ENCODE results near the gene PDE5A. TPM values are rescaled to one million over a fixed set of nuclear protein-coding genes. Genes with fewer than 3 reads are reported as not detected.

PDE5A gene
- total RNA-seq, 3 donors from 2014 or later, result 35.4 to 131 (median 58.4) TPM

- Histone ChIP-seq H3K4me1 (ENCODE audit: low read depth) (no peaks in the 10 kb centered on the region), H3K4me3 (no peak overlapping the region), H3K9me3 (no peaks in the 10 kb centered on the region), H3K36me3 (ENCODE audit: low read depth) (no peaks in the 10 kb centered on the region)
- intact Hi-C loops (cut with DNase I, micrococcal nuclease), result no loop called here
- TF ChIP-seq, protein P1, sequence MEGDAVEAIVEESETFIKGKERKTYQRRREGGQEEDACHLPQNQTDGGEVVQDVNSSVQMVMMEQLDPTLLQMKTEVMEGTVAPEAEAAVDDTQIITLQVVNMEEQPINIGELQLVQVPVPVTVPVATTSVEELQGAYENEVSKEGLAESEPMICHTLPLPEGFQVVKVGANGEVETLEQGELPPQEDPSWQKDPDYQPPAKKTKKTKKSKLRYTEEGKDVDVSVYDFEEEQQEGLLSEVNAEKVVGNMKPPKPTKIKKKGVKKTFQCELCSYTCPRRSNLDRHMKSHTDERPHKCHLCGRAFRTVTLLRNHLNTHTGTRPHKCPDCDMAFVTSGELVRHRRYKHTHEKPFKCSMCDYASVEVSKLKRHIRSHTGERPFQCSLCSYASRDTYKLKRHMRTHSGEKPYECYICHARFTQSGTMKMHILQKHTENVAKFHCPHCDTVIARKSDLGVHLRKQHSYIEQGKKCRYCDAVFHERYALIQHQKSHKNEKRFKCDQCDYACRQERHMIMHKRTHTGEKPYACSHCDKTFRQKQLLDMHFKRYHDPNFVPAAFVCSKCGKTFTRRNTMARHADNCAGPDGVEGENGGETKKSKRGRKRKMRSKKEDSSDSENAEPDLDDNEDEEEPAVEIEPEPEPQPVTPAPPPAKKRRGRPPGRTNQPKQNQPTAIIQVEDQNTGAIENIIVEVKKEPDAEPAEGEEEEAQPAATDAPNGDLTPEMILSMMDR (IDR thresholded peaks at IDR 0.05), result no peak
- ATAC-seq, result no peak
- DNase-seq, result no peak
These were observed 98.8 kb downstream of the PDE5A start for GRCh38 chr4:119529788-119530187.

DNA sequence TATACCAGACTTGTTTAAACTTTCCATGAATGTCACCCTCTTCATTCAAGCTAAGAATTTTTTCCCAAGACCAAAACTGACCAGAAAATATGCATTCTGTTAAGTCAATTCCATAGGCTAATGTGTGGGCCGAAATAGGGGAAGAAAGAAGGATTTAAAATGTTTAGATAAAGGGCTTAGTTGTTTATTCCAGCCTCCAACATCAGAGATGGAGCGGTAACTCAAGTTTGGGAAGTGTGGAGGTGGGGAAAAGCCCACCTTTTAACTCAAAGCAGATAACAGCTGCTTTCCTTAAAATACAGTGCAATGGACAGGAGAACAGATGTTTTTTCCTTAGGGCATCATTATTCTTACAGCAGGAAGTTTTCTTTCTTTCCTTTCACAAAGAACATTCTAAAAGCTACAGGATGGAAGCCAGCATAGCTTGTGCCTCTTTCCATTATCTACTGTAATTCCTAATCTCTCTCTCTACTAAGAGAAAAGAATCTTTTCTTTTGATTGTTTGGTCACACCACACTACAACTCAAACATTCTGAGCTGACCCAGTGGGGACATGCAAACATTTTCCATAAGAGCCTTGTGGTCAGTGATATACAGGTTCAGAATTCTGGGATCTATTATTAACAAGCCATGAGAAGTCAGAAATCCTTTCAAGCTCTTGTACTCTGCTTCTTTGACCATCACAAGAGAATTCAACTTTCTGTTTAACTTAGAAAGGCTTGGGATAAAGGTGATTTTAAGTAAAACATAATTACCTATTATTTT, 101.6 kb downstream of the PDE5A start:
- DNase-seq (no peak), ATAC-seq (no peak)
- intact Hi-C loops (cut with DNase I, micrococcal nuclease), result no loop called here
- Histone ChIP-seq H3K4me1 (ENCODE audit: low read depth) (no peaks in the 10 kb centered on the region), H3K36me3 (ENCODE audit: low read depth) (no peaks in the 10 kb centered on the region), H3K4me3 (no peak overlapping the region), H3K9me3 (no peaks in the 10 kb centered on the region)
- TF ChIP-seq, protein P1 (IDR thresholded peaks at IDR 0.05), result no peak

DNA sequence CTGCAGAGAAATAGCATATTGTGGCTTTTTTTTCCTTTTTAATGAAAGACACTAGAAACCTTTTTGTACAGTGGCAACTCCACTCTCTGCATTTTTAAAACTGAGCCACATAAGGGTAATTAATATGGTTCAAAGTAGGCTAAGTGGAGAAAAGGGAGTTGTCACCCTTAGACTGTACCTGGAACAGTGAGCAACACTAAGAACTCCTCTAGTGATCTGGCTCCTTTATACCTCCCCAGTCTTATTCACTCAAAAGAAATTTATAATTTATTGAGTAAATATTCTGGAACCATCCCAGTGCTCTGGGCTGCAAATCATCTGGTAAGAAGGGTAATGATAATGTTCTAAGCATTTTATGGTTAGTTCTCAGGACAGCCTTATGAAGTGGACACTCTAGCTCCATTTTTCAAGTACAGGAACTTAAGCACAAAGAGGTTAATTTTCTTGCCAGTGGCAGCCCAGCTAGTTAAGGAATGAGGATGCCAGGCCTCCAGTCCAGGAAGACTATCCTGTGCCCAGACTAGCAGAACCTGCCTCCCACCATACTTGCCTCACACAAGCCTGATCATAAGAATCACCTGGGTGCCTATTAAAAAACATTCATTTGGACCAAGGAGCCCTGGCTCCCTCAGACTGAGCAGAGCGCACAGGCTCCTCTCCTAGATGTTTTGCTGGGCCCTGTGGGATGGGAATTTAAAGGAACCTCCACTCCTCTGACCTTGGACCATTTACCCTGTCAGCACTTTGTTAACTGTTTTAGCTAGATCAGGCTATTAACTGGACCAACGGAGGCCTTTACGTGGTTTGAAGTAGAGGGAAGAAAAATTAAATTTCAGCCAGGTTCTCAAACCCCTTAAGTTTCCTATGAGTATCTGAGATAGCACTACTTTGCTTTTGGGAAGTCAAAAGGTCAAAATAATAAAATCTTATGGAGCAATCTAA, 102.6 kb downstream of the PDE5A start:
- Histone ChIP-seq H3K9me3 (no peaks in the 10 kb centered on the region), H3K36me3 (ENCODE audit: low read depth) (no peaks in the 10 kb centered on the region), H3K4me3 (no peak overlapping the region), H3K4me1 (ENCODE audit: low read depth) (no peaks in the 10 kb centered on the region)
- TF ChIP-seq, protein P1 (IDR thresholded peaks at IDR 0.05), result no peak
- intact Hi-C loops (cut with DNase I, micrococcal nuclease), result no loop called here
- no peak for ATAC-seq
- DNase-seq, result no peak

DNA sequence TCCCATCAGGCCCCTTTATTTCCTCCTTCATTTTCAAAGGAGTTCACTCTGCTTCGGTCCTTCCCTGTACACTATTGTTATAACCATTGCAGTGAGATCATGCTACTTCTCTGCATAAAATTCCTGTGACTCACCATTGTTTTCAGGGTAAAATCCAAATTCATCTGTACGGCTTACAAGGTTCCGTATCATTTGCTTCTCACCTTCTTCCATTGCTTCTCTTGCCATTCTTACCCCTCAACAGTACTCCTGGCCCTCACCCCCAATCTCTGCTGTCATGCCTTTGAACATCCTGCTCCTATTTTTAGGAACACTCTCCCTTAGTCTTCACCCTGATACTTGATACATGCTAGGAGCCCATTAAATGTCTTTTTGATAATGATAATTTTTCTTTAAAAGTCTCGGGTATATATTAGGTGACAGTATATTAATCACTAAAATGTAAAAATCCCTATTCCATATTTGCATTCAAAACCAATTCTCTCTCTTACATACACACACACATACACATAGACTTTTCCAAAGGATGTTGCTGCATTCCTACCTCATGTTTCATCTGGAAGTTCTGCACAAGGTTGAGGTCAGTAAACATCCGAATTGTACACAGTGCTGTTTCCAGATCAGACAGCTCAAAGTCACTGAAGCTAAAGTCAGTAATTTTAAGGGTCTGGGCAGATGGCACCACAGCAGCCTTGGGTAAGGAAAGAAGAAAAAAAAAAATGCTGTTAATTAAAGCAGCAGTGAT, 103.4 kb downstream of the PDE5A start:
- no peaks in the 10 kb centered on the region for H3K4me1 ChIP-seq (ENCODE audit: low read depth)
- H3K9me3 ChIP-seq, result no peaks in the 10 kb centered on the region
- DNase-seq (no peak), ATAC-seq (no peak)
- H3K36me3 ChIP-seq (ENCODE audit: low read depth), result no peaks in the 10 kb centered on the region
- intact Hi-C loops (cut with DNase I, micrococcal nuclease), result no loop called here
- H3K4me3 ChIP-seq, result no peak overlapping the region
- TF ChIP-seq, protein P1 (IDR thresholded peaks at IDR 0.05), result no peak

DNA sequence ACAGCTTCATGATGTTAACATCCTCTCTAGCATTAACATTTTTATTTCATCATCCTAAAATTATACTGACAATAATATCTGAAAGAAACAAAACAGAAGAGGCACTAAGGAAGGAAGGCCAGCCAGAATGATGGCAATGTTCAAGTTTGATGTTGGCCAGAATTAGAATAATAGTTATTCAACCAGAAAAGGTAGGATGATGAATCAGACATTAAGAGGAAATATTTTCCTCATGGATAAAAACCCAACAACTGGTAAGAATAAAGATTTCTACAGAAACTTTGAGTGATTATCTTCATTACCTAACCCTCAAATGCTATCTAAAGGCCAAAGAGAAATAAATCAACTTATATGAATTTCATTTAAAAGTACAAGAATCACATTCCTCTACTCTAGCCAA, 105.2 kb downstream of the PDE5A start:
- no peaks in the 10 kb centered on the region for H3K4me1 ChIP-seq (ENCODE audit: low read depth)
- ATAC-seq, result no peak
- no peak for DNase-seq
- intact Hi-C loops (cut with DNase I, micrococcal nuclease), result no loop called here
- no peak overlapping the region for H3K4me3 ChIP-seq
- H3K36me3 ChIP-seq (ENCODE audit: low read depth), result no peaks in the 10 kb centered on the region
- H3K9me3 ChIP-seq, result no peaks in the 10 kb centered on the region
- TF ChIP-seq, protein P1 (IDR thresholded peaks at IDR 0.05), result no peak
